GM12878 (cell line): ENCODE measurements around the gene ERCC5.

Experiments used
- JUND ChIP-seq: IDR thresholded peaks from 2 replicates; pipeline ENCODE4 v1.6.1; 2012; ENCODE audit warnings: low read depth, mild to moderate bottlenecking, low read length, improper control_type of control experiment, moderate library complexity
- KDM1A ChIP-seq: fragments of 200-600 bp; sonication (generic); IDR thresholded peaks from 2 replicates; pipeline ENCODE4 v1.6.1; 2016; ENCODE audit warnings: borderline replicate concordance
- TF ChIP-seq, protein P1 (sequence below): fragments of 450-650 bp; IDR thresholded peaks from 2 replicates; pipeline ENCODE4 v1.6.1; 2016; ENCODE audit warnings: mild to moderate bottlenecking

DNA sequence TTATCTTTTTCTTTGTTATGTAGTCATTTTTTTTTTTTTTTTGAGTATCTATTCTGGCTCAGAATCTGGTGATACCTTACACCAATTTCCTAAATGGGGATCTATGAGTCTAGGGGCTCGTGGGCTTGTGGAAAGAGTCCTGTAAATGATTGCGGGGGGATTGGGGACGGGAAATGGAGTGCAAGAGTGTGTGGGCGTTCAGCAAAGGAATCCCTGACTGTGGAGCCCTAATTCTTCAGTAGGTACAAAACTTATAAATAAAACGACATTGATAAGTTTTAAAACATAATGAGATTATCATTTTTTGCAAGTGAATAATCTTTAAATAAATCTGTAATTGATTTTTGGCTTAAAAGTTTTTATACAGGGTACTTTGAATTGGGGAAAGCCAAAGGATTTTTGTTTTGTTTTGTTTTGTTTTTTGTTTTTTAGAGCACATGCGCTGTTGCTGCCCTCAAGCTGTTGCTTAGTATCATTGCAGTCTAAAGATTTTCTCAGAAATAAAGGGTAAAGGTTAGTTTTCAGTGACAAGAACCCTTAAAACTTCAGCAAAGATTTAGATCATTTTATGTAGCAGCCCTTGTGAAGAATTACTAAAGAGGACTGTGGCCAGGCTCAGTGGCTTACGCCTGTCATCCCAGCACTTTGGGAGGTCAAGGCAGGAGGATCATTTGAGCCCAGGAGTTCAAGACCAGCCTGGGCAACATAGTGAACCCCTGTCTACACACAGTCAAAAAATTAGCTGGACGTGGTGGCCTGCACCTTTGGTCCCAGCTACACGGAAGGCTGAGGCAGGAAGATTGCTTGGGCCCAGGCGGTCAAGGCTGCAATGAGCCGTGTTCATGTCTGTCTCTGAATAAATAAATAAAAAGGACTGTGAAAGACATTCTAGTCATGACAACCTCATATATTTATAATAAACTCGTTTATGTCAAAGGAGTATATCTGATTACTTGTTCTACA is 1.7 kb downstream of the ERCC5 start:
- TF ChIP-seq KDM1A = no peak
- TF ChIP-seq JUND = no peak
- TF ChIP-seq, protein P1, sequence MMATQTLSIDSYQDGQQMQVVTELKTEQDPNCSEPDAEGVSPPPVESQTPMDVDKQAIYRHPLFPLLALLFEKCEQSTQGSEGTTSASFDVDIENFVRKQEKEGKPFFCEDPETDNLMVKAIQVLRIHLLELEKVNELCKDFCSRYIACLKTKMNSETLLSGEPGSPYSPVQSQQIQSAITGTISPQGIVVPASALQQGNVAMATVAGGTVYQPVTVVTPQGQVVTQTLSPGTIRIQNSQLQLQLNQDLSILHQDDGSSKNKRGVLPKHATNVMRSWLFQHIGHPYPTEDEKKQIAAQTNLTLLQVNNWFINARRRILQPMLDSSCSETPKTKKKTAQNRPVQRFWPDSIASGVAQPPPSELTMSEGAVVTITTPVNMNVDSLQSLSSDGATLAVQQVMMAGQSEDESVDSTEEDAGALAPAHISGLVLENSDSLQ = no peak
